ENCODE measurements around the gene TMEM119.

TMEM119 gene

GRCh38 chr12:108614041-108614440 lies 16.2 kb upstream of the TMEM119 start:
- Mint-ChIP-seq H3K36me3 (ENCODE audit: low read depth) (peaks cover 5% of the 10 kb centered on the region), H3K4me3 (no peak overlapping the region), H3K27me3 (ENCODE audit: low read depth) (no peaks in the 10 kb centered on the region), H3K9me3 (no peaks in the 10 kb centered on the region), H3K27ac (no peak overlapping the region), H3K4me1 (peaks cover 39% of the 10 kb centered on the region)
- TF ChIP-seq CTCF (IDR thresholded peaks at IDR 0.05; ENCODE audit: unreplicated experiment in 3 of 3): no peak

- H3K27ac Mint-ChIP-seq: peak overlapping the region in 2 of 3 experiments; percentile 69 to 72
- H3K4me3 Mint-ChIP-seq: no peak overlapping the region
- peaks cover 40% of the 10 kb centered on the region for H3K4me1 Mint-ChIP-seq
- no peak for TF ChIP-seq CTCF (IDR thresholded peaks at IDR 0.05; ENCODE audit: unreplicated experiment in 3 of 3)
- H3K36me3 Mint-ChIP-seq (ENCODE audit: low read depth): peaks cover 5% of the 10 kb centered on the region
- no peaks in the 10 kb centered on the region for H3K27me3 Mint-ChIP-seq (ENCODE audit: low read depth)
- H3K9me3 Mint-ChIP-seq: no peaks in the 10 kb centered on the region
Measured at GRCh38 chr12:108613548-108613947, 15.7 kb upstream of the TMEM119 start.

DNA sequence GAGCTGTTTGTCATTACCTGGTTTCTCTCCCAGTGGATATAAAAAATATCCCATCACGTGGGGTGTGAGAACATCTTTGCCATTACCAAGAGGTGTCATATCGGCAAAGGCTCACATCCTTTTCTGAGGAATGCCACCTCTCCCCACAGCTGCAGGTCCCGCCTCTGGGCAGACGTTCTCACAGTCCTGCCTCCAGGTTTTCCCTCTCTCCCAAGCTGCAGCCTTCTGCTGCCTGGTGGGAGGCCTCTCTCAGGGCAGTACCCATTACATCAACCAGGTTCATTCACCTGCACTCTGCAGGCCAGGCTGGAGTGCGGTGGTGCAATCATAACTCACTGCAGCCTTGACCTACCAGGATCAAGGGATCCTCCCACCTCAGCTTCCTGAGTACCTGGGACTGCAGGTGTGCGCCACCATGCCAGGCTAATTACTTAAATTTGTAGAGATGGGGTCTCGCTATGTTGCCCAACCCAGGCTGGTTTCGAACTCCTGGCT lies 15.0 kb upstream of the TMEM119 start:
- H3K27ac Mint-ChIP-seq: peak overlapping the region; percentile 42 to 72 (median 69)

DNA sequence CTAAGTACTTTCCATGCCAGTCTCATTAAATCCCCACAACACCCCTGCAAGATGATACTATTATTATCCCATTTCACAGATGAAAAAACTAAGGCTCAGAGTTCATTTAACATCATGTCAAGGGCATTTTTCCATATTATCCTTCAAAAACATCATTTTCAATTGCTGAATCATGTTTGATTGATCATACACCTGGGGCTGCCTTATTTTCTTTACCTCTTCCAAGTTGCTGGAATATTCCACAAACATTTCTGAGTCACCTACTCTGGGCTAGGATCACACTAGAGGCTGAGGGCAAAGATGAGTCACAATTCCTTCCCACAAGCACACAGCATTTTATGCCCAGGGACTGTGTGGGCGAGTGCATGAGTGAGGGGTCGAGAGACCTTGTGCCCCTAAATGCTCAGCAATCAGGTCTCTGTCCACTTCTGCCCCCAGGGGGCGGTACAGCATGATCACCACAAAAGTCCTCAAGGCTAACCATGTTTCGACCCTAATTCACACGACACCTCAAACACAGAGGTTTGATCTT lies 14.1 kb upstream of the TMEM119 start:
- Mint-ChIP-seq H3K9me3 (no peaks in the 10 kb centered on the region), H3K4me3 (no peak overlapping the region), H3K27ac (peak overlapping the region; percentile 7 to 40 (median 36)), H3K27me3 (ENCODE audit: low read depth) (no peaks in the 10 kb centered on the region), H3K4me1 (peaks cover 43% of the 10 kb centered on the region), H3K36me3 (ENCODE audit: low read depth) (peaks cover 5% of the 10 kb centered on the region)
- TF ChIP-seq CTCF (IDR thresholded peaks at IDR 0.05; ENCODE audit: unreplicated experiment in 3 of 3): no peak

More for the DNA sequence above, 15.0 kb upstream of the TMEM119 start:
- no peak for TF ChIP-seq CTCF (IDR thresholded peaks at IDR 0.05; ENCODE audit: unreplicated experiment in 3 of 3)
- no peaks in the 10 kb centered on the region for H3K9me3 Mint-ChIP-seq
- no peak overlapping the region for H3K4me3 Mint-ChIP-seq
- H3K27me3 Mint-ChIP-seq (ENCODE audit: low read depth): no peaks in the 10 kb centered on the region
- peaks cover 5% of the 10 kb centered on the region for H3K36me3 Mint-ChIP-seq (ENCODE audit: low read depth)
- H3K4me1 Mint-ChIP-seq: peaks cover 40% of the 10 kb centered on the region

DNA sequence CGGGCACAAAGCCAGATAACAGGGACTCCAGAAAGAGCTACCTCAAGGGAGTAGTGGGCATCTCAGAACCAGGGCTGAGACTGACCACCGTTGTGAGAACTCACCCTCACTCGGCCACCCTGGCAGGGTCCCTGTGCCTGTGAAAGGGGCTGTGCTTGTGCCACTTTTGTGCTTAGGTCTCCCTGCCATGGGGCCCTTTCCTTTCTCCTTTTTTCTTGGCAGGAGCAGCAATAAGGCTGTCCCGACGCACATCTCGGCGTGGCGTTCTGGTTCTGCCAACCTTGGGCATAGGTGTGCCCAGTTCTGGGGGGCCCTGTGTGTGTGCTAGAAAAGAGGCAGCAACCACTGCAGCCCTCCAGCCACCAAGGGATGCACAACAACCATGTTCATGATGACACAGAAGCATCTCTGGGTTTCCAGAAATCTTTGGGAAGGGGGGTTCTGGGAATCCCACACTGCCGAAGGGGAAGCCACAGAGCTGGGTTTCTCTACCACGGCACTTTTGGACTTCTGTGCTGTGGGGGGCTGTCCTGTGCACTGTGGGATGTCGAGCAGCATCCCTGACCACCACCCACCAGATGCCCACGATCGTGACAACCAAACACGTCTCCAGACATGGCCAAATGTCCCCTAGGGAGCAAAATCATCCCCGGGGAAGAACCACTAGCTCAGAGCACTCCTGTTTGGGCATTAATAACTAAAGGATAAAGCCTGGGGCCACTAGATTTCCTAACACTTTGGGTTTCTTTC lies 13.1 kb upstream of the TMEM119 start:
- Mint-ChIP-seq H3K4me1 (peaks cover 43% of the 10 kb centered on the region), H3K27ac (peak overlapping the region; percentile 36 to 74 (median 61)), H3K9me3 (no peaks in the 10 kb centered on the region), H3K27me3 (ENCODE audit: low read depth) (no peaks in the 10 kb centered on the region), H3K36me3 (ENCODE audit: low read depth) (no peaks in the 10 kb centered on the region), H3K4me3 (no peak overlapping the region)
- TF ChIP-seq CTCF (IDR thresholded peaks at IDR 0.05; ENCODE audit: unreplicated experiment in 3 of 3): no peak

Data from nephron (organoid).